ENCODE data around the gene RHD.
"Not testable (repeated sequence)": the region's sequence is repeated elsewhere in the genome, so short reads cannot be mapped to it uniquely, and the experiment has no call there.

GRCh38 chr1:25304936-25305335 is 32.6 kb downstream of the RHD start:
- TF ChIP-seq CTCF, EZH2phosphoT487 (IDR thresholded peaks at IDR 0.05; ENCODE audit: low read length): not testable (repeated sequence)

Measured in MM.1S (cell line).